ENCODE results near the gene RUVBL2. TPM values are rescaled to one million over a fixed set of nuclear protein-coding genes. Genes with fewer than 3 reads are reported as not detected.

RUVBL2 gene
- total RNA-seq, 1 experiment from 2014 or later = 130 TPM

- H3K9me3 Mint-ChIP-seq = peaks cover 0 to 5% of the 10 kb centered on the region in 2 experiments; a peak in 1 of 5 replicates
- Histone ChIP-seq H3K79me1 (ENCODE audit: insufficient read depth, low read depth, low read length, poor library complexity, severe bottlenecking) (no peaks in the 10 kb centered on the region), H3K27ac (ENCODE audit: insufficient read length, low read depth, low read length) (no peak overlapping the region), H4K91ac (ENCODE audit: insufficient read length, low read depth, low read length) (no peak overlapping the region), H2BK120ac (ENCODE audit: low read depth, low read length, poor library complexity, severe bottlenecking) (no peak overlapping the region), H3K56ac (ENCODE audit: insufficient read length, low read depth, low read length) (no peak overlapping the region), H3K23me2 (ENCODE audit: insufficient read length, low read depth, low read length, poor library complexity, severe bottlenecking) (peaks cover 13% of the 10 kb centered on the region), H3K4ac (ENCODE audit: low read depth, low read length) (no peak overlapping the region), H3K27me3 (ENCODE audit: insufficient read depth, low read length) (no peaks in the 10 kb centered on the region), H4K5ac (ENCODE audit: insufficient read length, low read depth, low read length) (no peak overlapping the region), H4K20me1 (ENCODE audit: control insufficient read depth, insufficient read depth, insufficient read length) (peaks cover 3% of the 10 kb centered on the region), H3K23ac (ENCODE audit: insufficient read length, low read depth, low read length) (no peak overlapping the region), H3K4me1 (ENCODE audit: insufficient read depth, low read length) (no peaks in the 10 kb centered on the region), H3K4me2 (ENCODE audit: insufficient read depth, insufficient read length, low read length) (no peak overlapping the region), H2BK20ac (ENCODE audit: low read depth, low read length, poor library complexity, severe bottlenecking) (no peak overlapping the region), H3K9ac (ENCODE audit: extremely low read depth, insufficient read length, low read length) (no peak overlapping the region), H3K14ac (ENCODE audit: insufficient read depth, low read length) (no peak overlapping the region), H3T11ph (ENCODE audit: low read length) (no peak overlapping the region), H3K79me2 (ENCODE audit: insufficient read depth, low read length) (no peaks in the 10 kb centered on the region), H2BK12ac (ENCODE audit: insufficient read length, low read depth, low read length) (no peak overlapping the region), H3K9me3 (ENCODE audit: control insufficient read depth, low read depth, low read length) (no peaks in the 10 kb centered on the region), H2AK5ac (ENCODE audit: insufficient read length, low read length) (no peak overlapping the region), H2BK15ac (ENCODE audit: low read depth, low read length) (no peak overlapping the region), H4K8ac (replicated peaks; ENCODE audit: insufficient read length, low read depth, low read length) (no peak overlapping the region), H3K18ac (ENCODE audit: insufficient read length, low read depth, low read length) (no peak overlapping the region), H2BK5ac (ENCODE audit: insufficient read length, low read length) (no peak overlapping the region), H2AFZ (ENCODE audit: low read length) (no peak overlapping the region)
- H3K27me3 Mint-ChIP-seq (ENCODE audit: low read depth) = peaks cover 2% of the 10 kb centered on the region; the same call in 1 of the 2 replicates
- no CpG with 5 or more reads among the region's 15 CpGs for WGBS (ENCODE audit: extremely low coverage, insufficient read length, low lambda C conversion rate)
- no peak for TF ChIP-seq CTCF (conservative IDR thresholded peaks at IDR 0.05)
- no peak overlapping the region for H3K27ac Mint-ChIP-seq
- no peak for DNase-seq
- peaks cover 37 to 57% (median 55%) of the 10 kb centered on the region in 3 experiments; a peak in 6 of 7 replicates for H3K36me3 Mint-ChIP-seq (ENCODE audit: insufficient read depth in 1 of 3, low read depth in 3 of 3)
- H3K4me3 Mint-ChIP-seq = no peak overlapping the region
- peaks cover 21 to 40% of the 10 kb centered on the region in 2 experiments for H3K4me1 Mint-ChIP-seq
Measured at GRCh38 chr19:48968813-48969218, 24.9 kb upstream of the RUVBL2 start.

Data from H9 (cell line).